Osteoblast (primary cell): ENCODE measurements around the gene PRR23E. TPM values are rescaled to one million over a fixed set of nuclear protein-coding genes. Genes with fewer than 3 reads are reported as not detected.

Experiments used
- DNase-seq: peaks from one replicate; pipeline ENCODE4 v3.0.0; 2011; ENCODE audit warnings: low spot score, mixed read lengths; ENCODE audit not compliant: insufficient read length; ENCODE audit errors: missing footprints
- H2AFZ ChIP-seq: 2 replicates; pipeline ENCODE4 v1.6.0; 2011; ENCODE audit warnings: mild to moderate bottlenecking, low read length
- H3K27ac ChIP-seq: 2 replicates; pipeline ENCODE4 v1.5.1; 2011; ENCODE audit warnings: mild to moderate bottlenecking, low read depth, low read length, moderate library complexity
- H3K27me3 ChIP-seq: 2 replicates; pipeline ENCODE4 v1.6.0; 2012; ENCODE audit warnings: mild to moderate bottlenecking, control low read depth, inconsistent platforms, low read length, moderate library complexity; ENCODE audit not compliant: insufficient read depth
- H3K36me3 ChIP-seq: 2 replicates; pipeline ENCODE4 v1.5.1; 2011; ENCODE audit warnings: mild to moderate bottlenecking, low read length, control low read depth, moderate library complexity; ENCODE audit not compliant: insufficient read depth
- H3K4me1 ChIP-seq: 2 replicates; pipeline ENCODE4 v1.5.1; 2011; ENCODE audit warnings: mild to moderate bottlenecking, low read length, control low read depth, moderate library complexity; ENCODE audit not compliant: insufficient read depth
- H3K4me2 ChIP-seq: 2 replicates; pipeline ENCODE4 v1.6.0; 2011; ENCODE audit warnings: mild to moderate bottlenecking, low read length; ENCODE audit not compliant: insufficient read depth
- H3K4me3 ChIP-seq: fragments of 200-600 bp; sonication (generic); 3 replicates; pipeline ENCODE4 v1.5.1; 2012; ENCODE audit warnings: mild to moderate bottlenecking, low read length, inconsistent platforms; ENCODE audit not compliant: insufficient read depth
- H3K79me2 ChIP-seq: 2 replicates; pipeline ENCODE4 v1.6.0; 2012; ENCODE audit warnings: mild to moderate bottlenecking, low read length, control low read depth, inconsistent platforms; ENCODE audit not compliant: insufficient read depth
- H3K9me3 ChIP-seq: 2 replicates; pipeline ENCODE4 v1.5.1; 2011; ENCODE audit warnings: low read depth, low read length, control low read depth
- H4K20me1 ChIP-seq: 2 replicates; pipeline ENCODE4 v1.6.0; 2012; ENCODE audit warnings: mild to moderate bottlenecking, low read length, control low read depth; ENCODE audit not compliant: insufficient read depth
- total RNA-seq: library from RNA; depleted of rRNA; stranded (reverse); fragments of >200 nt; gene quantifications from 2 replicates; pipeline ENCODE4 v1.2.3, GENCODE V29; 2012
- TF ChIP-seq, protein P1 (sequence below): IDR thresholded peaks from 2 replicates; pipeline ENCODE4 v1.5.1; 2011; ENCODE audit warnings: mild to moderate bottlenecking, low read depth, low read length, moderate library complexity; ENCODE audit errors: extremely low read depth

The PRR23E gene
- total RNA-seq, 1 donor, result not detected

DNA sequence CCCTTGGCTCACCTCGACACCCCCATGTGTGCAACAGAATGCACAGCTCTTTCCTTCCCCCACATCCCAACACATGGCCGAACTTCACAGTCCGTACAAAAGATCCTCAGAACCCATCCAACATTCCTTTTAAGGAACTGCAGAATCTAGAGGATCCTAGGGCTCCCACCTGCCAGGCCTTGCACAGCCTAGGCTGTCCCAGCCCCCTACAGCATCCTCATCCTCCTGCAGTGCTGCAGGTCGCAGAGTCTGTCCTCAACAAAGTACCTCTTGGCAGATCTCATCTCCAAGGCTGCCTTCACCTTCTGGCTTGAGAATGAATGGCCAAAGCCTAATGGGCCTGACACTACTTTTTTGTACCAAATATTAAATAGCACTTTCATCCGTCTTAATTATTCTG is 19.8 kb downstream of the PRR23E start:
- TF ChIP-seq, protein P1, sequence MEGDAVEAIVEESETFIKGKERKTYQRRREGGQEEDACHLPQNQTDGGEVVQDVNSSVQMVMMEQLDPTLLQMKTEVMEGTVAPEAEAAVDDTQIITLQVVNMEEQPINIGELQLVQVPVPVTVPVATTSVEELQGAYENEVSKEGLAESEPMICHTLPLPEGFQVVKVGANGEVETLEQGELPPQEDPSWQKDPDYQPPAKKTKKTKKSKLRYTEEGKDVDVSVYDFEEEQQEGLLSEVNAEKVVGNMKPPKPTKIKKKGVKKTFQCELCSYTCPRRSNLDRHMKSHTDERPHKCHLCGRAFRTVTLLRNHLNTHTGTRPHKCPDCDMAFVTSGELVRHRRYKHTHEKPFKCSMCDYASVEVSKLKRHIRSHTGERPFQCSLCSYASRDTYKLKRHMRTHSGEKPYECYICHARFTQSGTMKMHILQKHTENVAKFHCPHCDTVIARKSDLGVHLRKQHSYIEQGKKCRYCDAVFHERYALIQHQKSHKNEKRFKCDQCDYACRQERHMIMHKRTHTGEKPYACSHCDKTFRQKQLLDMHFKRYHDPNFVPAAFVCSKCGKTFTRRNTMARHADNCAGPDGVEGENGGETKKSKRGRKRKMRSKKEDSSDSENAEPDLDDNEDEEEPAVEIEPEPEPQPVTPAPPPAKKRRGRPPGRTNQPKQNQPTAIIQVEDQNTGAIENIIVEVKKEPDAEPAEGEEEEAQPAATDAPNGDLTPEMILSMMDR, result no peak
- Histone ChIP-seq H4K20me1 (no peaks in the 10 kb centered on the region), H3K9me3 (no peaks in the 10 kb centered on the region), H3K4me3 (no peak overlapping the region), H3K4me2 (no peak overlapping the region), H3K36me3 (no peaks in the 10 kb centered on the region), H3K79me2 (no peaks in the 10 kb centered on the region), H2AFZ (no peak overlapping the region), H3K27ac (no peak overlapping the region), H3K4me1 (peaks cover 8% of the 10 kb centered on the region), H3K27me3 (no peaks in the 10 kb centered on the region)
- DNase-seq, result no peak

DNA sequence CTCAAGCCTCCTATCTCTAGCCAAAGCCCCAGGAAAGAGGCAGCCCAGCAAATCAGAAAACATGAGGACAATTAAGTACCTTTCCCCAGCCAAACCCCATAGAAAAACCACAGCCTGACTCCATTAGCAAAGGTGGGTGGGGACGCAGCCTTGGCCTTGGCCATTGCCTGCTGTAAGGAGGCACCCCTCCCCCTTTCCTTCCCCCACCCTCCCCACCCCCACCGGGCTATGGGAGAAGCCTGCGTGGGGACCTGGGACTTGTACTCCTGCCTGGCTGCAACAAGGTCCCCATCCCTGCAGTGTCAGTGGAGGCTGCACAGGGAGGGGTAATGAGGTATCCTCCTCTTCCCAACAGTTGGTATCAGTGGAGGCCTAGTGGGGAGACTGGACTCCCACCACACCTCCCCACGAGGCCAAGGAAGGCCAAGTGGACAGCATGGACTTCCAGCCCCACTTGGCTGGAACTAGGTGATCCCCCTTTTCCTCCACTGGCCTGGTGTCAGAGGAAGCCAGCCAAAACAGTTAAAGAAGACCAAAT is 20.5 kb downstream of the PRR23E start:
- Histone ChIP-seq H3K4me2 (no peak overlapping the region), H4K20me1 (no peaks in the 10 kb centered on the region), H3K27ac (no peak overlapping the region), H2AFZ (no peak overlapping the region), H3K79me2 (no peaks in the 10 kb centered on the region), H3K4me3 (no peak overlapping the region), H3K36me3 (no peaks in the 10 kb centered on the region), H3K4me1 (peaks cover 14% of the 10 kb centered on the region), H3K27me3 (no peaks in the 10 kb centered on the region), H3K9me3 (no peaks in the 10 kb centered on the region)
- TF ChIP-seq, protein P1, result no peak
- no peak for DNase-seq

DNA sequence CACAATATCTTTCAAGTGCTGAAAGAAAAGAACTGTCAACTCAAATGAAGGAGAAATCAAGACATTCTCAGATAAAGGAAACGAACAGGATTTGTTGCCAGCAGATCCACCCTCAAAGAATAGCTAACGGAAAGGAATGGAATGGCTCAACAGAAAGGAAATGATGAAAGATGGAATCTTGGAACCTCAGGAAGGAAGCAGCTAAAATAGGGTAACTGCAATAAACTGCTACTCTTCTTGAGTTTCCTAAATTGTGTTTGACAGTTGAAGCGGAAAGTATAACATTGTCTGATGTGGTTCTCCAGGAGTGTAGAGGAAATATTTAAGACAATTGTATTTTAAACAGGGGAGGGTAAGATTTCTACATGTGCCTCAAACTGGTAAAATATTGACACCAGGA is 22.0 kb downstream of the PRR23E start:
- Histone ChIP-seq H3K27me3 (no peaks in the 10 kb centered on the region), H3K27ac (no peak overlapping the region), H3K4me1 (peaks cover 14% of the 10 kb centered on the region), H2AFZ (no peak overlapping the region), H3K4me2 (no peak overlapping the region), H4K20me1 (no peaks in the 10 kb centered on the region), H3K79me2 (no peaks in the 10 kb centered on the region), H3K36me3 (no peaks in the 10 kb centered on the region), H3K4me3 (no peak overlapping the region), H3K9me3 (no peaks in the 10 kb centered on the region)
- TF ChIP-seq, protein P1, result no peak
- DNase-seq, result no peak

DNA sequence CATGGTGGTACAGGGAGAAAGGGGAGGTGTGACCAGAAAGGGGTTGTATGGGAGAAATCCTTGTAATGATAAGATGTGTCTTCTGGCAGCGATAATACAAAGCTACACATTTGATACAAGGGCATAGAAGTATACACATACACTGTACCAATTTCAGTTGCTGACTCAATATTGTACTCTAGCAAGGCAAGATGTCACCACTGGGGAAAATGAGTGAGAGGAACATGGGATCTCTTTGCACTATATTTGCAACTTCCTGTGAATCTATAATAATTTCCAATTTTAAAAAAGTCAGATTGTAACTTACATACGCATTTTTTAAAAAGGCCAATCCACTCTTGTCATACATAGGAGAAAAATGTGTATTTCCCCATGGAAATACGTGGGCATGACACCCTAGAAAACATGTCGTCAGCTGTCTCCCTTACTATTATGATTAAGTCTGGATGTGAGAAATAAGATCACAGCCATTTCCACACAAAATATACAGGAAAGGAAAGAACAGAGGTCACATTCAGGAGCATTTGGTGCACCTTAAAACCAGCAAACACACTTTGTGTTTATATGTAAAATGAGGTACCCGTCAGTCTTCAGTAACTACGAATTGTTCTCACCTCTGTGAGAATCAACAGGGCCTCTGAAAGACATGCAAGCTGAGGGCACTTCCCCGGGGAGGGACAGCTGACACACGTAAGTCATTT is 22.9 kb downstream of the PRR23E start:
- Histone ChIP-seq H2AFZ (no peak overlapping the region), H3K9me3 (no peaks in the 10 kb centered on the region), H3K79me2 (no peaks in the 10 kb centered on the region), H3K27me3 (no peaks in the 10 kb centered on the region), H3K4me2 (no peak overlapping the region), H3K4me3 (no peak overlapping the region), H4K20me1 (no peaks in the 10 kb centered on the region), H3K36me3 (no peaks in the 10 kb centered on the region), H3K4me1 (peaks cover 14% of the 10 kb centered on the region), H3K27ac (no peak overlapping the region)
- TF ChIP-seq, protein P1, result no peak
- no peak for DNase-seq
